BE2C (cell line): ENCODE results near the gene FAM47E. TPM values are rescaled to one million over a fixed set of nuclear protein-coding genes. Genes with fewer than 3 reads are reported as not detected.

Source experiments
- DNase-seq: peaks from one replicate; pipeline ENCODE4 v3.0.0-alpha.2; 2020
- H3K27me3 ChIP-seq: fragments of 250-450 bp; sonication (Bioruptor Pico); 2 replicates; pipeline ENCODE4 v1.5.1; 2020; ENCODE audit warnings: mild to moderate bottlenecking
- H3K36me3 ChIP-seq: fragments of 250-450 bp; sonication (Bioruptor Pico); 2 replicates; pipeline ENCODE4 v1.5.1; 2020; ENCODE audit warnings: mild to moderate bottlenecking
- H3K4me1 ChIP-seq: fragments of 250-450 bp; sonication (Bioruptor Pico); 2 replicates; pipeline ENCODE4 v1.5.1; 2020
- H3K4me3 ChIP-seq: 2 replicates; pipeline ENCODE4 v1.5.1; 2011; ENCODE audit warnings: low read depth, low read length
- H3K9me3 ChIP-seq: fragments of 250-450 bp; sonication (Bioruptor Pico); 2 replicates; pipeline ENCODE4 v1.5.1; 2020
- CTCF ChIP-seq: IDR thresholded peaks from 2 replicates; pipeline ENCODE4 v1.5.1; 2012; ENCODE audit warnings: mild to moderate bottlenecking, low read depth, low read length
- polyA plus RNA-seq: library from polyadenylated mRNA; unstranded; fragments of >200 nt; gene quantifications from one replicate; pipeline ENCODE4 v1.2.1, GENCODE V29; 2012; ENCODE audit warnings: low read depth, missing spikeins; ENCODE audit not compliant: insufficient read length, insufficient read depth

The FAM47E gene
- polyA plus RNA-seq: 0.88 TPM

- Histone ChIP-seq H3K4me3 (peak within 1 kb of the TSS; percentile 66), H3K27me3 (peaks cover 22% of the 10 kb centered on the region), H3K9me3 (no peaks in the 10 kb centered on the region), H3K4me1 (no peaks in the 10 kb centered on the region), H3K36me3 (no peaks in the 10 kb centered on the region)
- TF ChIP-seq CTCF: peak; percentile 41
- peak; percentile 80 for DNase-seq
These were observed at the start of gene FAM47E for GRCh38 chr4:76251441-76252270. TSS of gene FAM47E (plus strand) at chr4:76251721. CDS start at chr4:76251747, 26 bp downstream.

- no peak for TF ChIP-seq CTCF
- Histone ChIP-seq H3K4me1 (peaks cover 59% of the 10 kb centered on the region), H3K4me3 (no peak overlapping the region), H3K27me3 (no peaks in the 10 kb centered on the region), H3K36me3 (peaks cover 7% of the 10 kb centered on the region), H3K9me3 (no peaks in the 10 kb centered on the region)
- no peak for DNase-seq
These were observed 48.0 kb upstream of the FAM47E start for GRCh38 chr4:76203541-76203940.

GRCh38 chr4:76204936-76205335, 46.6 kb upstream of the FAM47E start:
- Histone ChIP-seq H3K27me3 (no peaks in the 10 kb centered on the region), H3K4me3 (no peak overlapping the region), H3K9me3 (no peaks in the 10 kb centered on the region), H3K36me3 (peaks cover 7% of the 10 kb centered on the region), H3K4me1 (peaks cover 58% of the 10 kb centered on the region)
- no peak for TF ChIP-seq CTCF
- no peak for DNase-seq

- DNase-seq: no peak
- peaks cover 53% of the 10 kb centered on the region for H3K4me1 ChIP-seq
- no peaks in the 10 kb centered on the region for H3K27me3 ChIP-seq
- H3K9me3 ChIP-seq: no peaks in the 10 kb centered on the region
- H3K4me3 ChIP-seq: no peak overlapping the region
- peaks cover 7% of the 10 kb centered on the region for H3K36me3 ChIP-seq
- TF ChIP-seq CTCF: no peak
These were observed 46.0 kb upstream of the FAM47E start for GRCh38 chr4:76205476-76205875.

- H3K4me1 ChIP-seq: peaks cover 46% of the 10 kb centered on the region
- DNase-seq: peak; percentile 58
- no peaks in the 10 kb centered on the region for H3K27me3 ChIP-seq
- no peak for TF ChIP-seq CTCF
- peaks cover 7% of the 10 kb centered on the region for H3K36me3 ChIP-seq
- H3K9me3 ChIP-seq: no peaks in the 10 kb centered on the region
- peak overlapping the region; percentile 23 for H3K4me3 ChIP-seq
These were observed 45.1 kb upstream of the FAM47E start for GRCh38 chr4:76206222-76206942.
